BLaER1 treated with 17β-estradiol and CSF1 and Interleukin-3, amounts not matched to agents 10 nM and 100 nM (cell line): ENCODE measurements around the gene IQCM.
A peak's percentile ranks its signal among the peaks of the same experiment; 100 is the strongest.
"Not testable (repeated sequence)": the region's sequence is repeated elsewhere in the genome, so short reads cannot be mapped to it uniquely, and the experiment has no call there.

ENCODE experiments used
- H3K27ac ChIP-seq, 11 experiments: shearing (Covaris generic); formaldehyde crosslinking; 2 replicates each; pipeline ENCODE4 v1.8.1; 2022
- H3K27me3 ChIP-seq, 11 experiments: shearing (Covaris generic); formaldehyde crosslinking; 2 replicates each; pipeline ENCODE4 v1.8.1; 2022
- H3K36me3 ChIP-seq, 11 experiments: shearing (Covaris generic); formaldehyde crosslinking; 2 replicates each; pipeline ENCODE4 v1.8.1; 2022
- H3K4me1 ChIP-seq, 10 experiments: shearing (Covaris generic); formaldehyde crosslinking; 2 replicates each; pipeline ENCODE4 v1.8.1; 2022
- H3K4me2 ChIP-seq, 11 experiments: shearing (Covaris generic); formaldehyde crosslinking; 2 replicates each; pipeline ENCODE4 v1.8.1; 2022
- H3K4me3 ChIP-seq, 10 experiments: shearing (Covaris generic); formaldehyde crosslinking; 2 replicates each; pipeline ENCODE4 v1.8.1; 2022
- H3K9ac ChIP-seq, 11 experiments: shearing (Covaris generic); formaldehyde crosslinking; 2 replicates each; pipeline ENCODE4 v1.8.1; 2022
- H3K9me3 ChIP-seq, 11 experiments: shearing (Covaris generic); formaldehyde crosslinking; replicated peaks in 1 of 11; 2 replicates each; pipeline ENCODE4 v1.8.1; 2022
- H4K20me1 ChIP-seq, 11 experiments: shearing (Covaris generic); formaldehyde crosslinking; 2 replicates each; pipeline ENCODE4 v1.8.1; 2022
- Cebpa-rat ChIP-seq, 11 experiments: shearing (Covaris generic); IDR thresholded peaks; 2 replicates each; pipeline ENCODE4 v1.8.1; 2022

The IQCM gene

DNA sequence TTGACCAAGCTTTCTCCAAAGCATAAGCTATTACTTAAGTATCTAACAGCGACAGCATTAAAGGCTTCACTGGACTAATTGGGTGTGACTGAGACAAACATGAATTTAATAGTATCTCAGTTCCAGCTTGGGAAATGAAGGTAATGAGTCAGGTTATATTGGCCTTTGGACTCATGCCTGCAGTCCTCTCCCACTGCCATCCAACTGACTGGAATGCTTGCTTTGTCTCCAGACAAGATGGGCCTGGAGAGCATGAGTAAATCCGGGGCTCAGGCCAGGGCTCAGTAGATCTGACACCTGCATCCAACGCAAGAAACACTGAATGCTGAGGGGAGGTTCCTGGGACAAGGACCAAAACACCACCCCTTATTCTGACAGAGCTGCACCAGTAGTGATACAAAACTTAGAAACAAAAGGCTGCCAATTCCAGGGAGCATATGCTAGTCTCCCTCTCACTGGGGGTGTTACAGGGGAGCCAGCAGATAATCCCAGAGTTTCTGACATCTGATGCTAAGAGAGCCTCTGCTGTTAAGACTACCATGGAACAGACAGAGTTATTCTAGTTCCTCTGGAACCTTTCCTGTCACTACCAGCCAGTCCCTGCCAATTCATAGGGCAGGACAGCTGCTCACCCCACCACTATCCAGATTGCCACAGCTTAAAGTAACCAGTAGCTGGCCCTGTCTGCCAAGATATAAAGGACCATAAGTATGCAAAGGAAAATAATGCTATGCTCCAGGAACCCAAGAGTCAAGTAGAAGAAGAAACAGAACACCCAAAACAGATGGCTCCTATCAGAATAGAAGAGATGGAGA, 293.8 kb downstream of the IQCM start:
- TF ChIP-seq Cebpa-rat (IDR thresholded peaks at IDR 0.05), result no peak
- Histone ChIP-seq H3K4me1 (peaks cover 0 to 11% (median 0%) of the 10 kb centered on the region in 10 experiments; a peak in 5 of 20 replicates), H3K27me3 (no peaks in the 10 kb centered on the region), H3K9ac (no peak overlapping the region), H4K20me1 (no peaks in the 10 kb centered on the region), H3K4me3 (no peak overlapping the region), H3K36me3 (no peaks in the 10 kb centered on the region), H3K9me3 (peaks cover 0 to 9% (median 0%) of the 10 kb centered on the region in 11 experiments; a peak in 2 of 22 replicates), H3K4me2 (no peak overlapping the region), H3K27ac (no peak overlapping the region)

DNA sequence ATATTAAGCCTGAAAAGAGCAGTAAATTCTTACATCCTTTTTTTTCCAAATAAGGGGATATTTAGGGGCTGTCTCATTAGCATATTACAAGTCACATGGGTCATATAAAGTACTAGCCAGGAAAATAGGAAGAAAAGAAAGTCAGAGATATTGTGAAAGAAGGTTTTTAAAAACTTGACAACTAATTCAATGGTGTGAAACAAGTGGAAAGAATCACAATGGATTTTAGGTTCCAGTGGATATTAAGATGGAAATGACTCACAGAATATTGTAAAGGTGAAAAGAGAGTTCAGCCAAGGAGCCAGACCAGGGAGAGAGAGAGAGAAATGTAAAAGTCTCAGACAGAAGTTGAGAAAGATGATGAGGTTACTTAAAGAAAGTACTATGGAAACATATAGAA, 297.2 kb downstream of the IQCM start:
- Histone ChIP-seq H3K9me3 (peaks cover 0 to 9% (median 0%) of the 10 kb centered on the region in 11 experiments; a peak in 2 of 22 replicates), H3K36me3 (no peaks in the 10 kb centered on the region), H4K20me1 (no peaks in the 10 kb centered on the region), H3K4me1 (peaks cover 0 to 13% (median 0%) of the 10 kb centered on the region in 10 experiments; a peak in 5 of 20 replicates), H3K27me3 (no peaks in the 10 kb centered on the region), H3K4me3 (no peak overlapping the region), H3K27ac (no peak overlapping the region), H3K9ac (no peak overlapping the region), H3K4me2 (peak overlapping the region in 2 of 11 experiments; percentile 21 to 32; a peak in 3 of 22 replicates)
- TF ChIP-seq Cebpa-rat (IDR thresholded peaks at IDR 0.05), result no peak

DNA sequence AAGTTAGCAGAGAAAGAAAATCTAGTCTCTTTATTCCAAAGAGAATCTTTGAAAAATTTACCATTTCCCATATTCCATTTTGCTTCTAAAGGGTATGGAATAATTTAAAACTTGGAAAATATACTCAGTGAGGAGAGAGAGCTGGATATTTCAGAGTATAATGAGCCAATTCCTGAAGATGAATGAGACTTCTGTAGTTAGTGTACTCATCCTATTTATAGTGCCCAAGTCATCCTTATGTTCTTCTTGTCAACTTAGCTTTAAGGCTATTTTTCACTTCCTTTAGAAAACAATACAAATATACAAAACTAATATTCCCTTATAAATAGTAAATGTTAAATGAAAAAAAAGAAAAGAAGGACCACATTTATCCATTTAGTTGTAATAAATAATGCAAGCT, 302.6 kb downstream of the IQCM start:
- no peak for TF ChIP-seq Cebpa-rat (IDR thresholded peaks at IDR 0.05)
- no peaks in the 10 kb centered on the region for H3K27me3 ChIP-seq
- H3K4me2 ChIP-seq, result no peak overlapping the region
- H3K9ac ChIP-seq, result no peak overlapping the region
- no peaks in the 10 kb centered on the region for H3K36me3 ChIP-seq
- no peaks in the 10 kb centered on the region for H4K20me1 ChIP-seq
- H3K27ac ChIP-seq, result no peak overlapping the region
- H3K4me1 ChIP-seq, result peaks cover 0 to 6% (median 0%) of the 10 kb centered on the region in 10 experiments; a peak in 5 of 20 replicates
- H3K9me3 ChIP-seq, result peaks cover 0 to 9% (median 6%) of the 10 kb centered on the region in 11 experiments; a peak in 14 of 22 replicates
- H3K4me3 ChIP-seq, result no peak overlapping the region

DNA sequence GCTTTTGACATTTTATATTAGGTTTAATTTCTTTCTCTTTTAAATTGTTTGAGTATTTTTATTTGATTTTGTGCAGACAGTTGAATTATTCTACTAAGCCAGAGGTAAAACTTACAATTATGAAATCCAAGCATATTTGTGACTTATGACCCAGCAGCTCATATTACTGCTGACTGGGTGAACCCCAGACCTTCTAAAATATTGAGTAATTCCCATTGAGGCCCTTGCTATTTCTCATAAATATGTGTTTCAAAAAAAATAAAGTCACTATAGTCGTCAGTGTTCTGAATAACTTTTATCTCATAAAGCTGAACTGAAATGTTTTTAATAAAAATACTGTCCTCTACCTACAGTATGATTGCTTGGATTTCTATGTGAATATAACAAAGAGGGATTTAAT, 303.1 kb downstream of the IQCM start:
- Histone ChIP-seq H3K27ac (no peak overlapping the region), H3K4me3 (no peak overlapping the region), H3K27me3 (no peaks in the 10 kb centered on the region), H3K36me3 (no peaks in the 10 kb centered on the region), H4K20me1 (no peaks in the 10 kb centered on the region), H3K9me3 (peaks cover 0 to 14% (median 12%) of the 10 kb centered on the region in 11 experiments; a peak in 14 of 22 replicates), H3K4me1 (0 out of 20 replicates have a peak, but pooled peaks cover 0 to 3% (median 0%) of the 10 kb centered on the region in 10 experiments), H3K9ac (no peak overlapping the region), H3K4me2 (no peak overlapping the region)
- no peak for TF ChIP-seq Cebpa-rat (IDR thresholded peaks at IDR 0.05)

DNA sequence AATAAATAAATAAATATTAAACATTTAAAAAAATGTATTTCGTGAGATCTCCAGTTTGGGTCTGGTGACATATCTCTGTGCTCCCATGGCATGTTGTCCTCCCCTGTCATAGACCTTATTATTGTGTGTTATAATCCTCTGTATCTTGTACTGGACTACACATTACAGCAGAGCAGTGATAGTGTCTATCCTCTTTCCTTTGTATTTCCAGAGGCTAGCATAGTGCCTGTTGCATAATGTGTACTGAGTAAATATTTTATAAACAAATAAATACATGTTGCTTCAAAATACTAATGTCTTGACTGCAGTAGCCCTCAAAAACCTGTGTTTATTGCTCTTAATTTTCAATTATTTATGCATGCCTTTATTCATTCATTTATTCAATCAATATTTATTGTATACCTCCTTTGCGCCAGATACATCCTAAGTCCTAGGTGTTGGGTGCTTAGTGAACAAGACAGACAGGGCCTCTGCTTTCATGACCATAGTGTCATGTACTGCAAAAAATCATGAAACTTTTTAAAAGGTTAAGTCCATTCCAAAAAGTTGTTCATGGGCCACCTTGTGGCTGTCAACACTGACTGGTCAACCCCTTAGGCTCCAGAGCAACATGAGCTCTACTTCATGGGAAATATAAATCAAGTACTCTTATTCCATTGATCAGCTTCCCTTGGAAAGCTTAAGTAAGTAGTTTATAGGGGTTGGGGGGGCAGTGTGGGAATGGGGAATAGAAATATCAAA, 303.9 kb downstream of the IQCM start:
- Histone ChIP-seq H4K20me1 (no peaks in the 10 kb centered on the region), H3K27ac (no peak overlapping the region), H3K4me3 (no peak overlapping the region), H3K27me3 (no peaks in the 10 kb centered on the region), H3K9ac (no peak overlapping the region), H3K4me1 (0 out of 20 replicates have a peak, but pooled peaks cover 0 to 3% (median 0%) of the 10 kb centered on the region in 10 experiments), H3K4me2 (no peak overlapping the region), H3K9me3 (peaks cover 0 to 15% (median 12%) of the 10 kb centered on the region in 11 experiments; a peak in 14 of 22 replicates), H3K36me3 (no peaks in the 10 kb centered on the region)
- no peak for TF ChIP-seq Cebpa-rat (IDR thresholded peaks at IDR 0.05)

DNA sequence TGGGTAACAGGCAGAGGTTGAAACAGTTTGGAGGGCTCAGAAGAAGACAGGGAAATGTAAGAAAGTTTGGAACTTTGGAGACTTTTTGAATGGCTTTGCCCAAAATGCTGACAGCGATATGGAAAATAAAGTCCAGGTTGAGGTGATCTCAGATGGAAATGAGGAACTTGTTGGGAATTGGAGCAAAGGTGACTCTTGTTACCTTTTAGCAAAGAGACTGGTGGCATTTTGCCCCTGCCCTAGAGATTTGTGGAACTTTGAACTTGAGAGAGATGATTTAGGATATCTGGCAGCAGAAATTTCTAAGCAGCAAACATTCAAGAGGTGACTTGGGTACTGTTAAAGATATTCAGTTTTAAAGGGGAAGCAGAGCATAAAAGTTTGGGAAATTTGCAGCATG, 308.3 kb downstream of the IQCM start:
- not testable (repeated sequence) for H3K36me3 ChIP-seq, H3K27me3 ChIP-seq, H3K27ac ChIP-seq, H4K20me1 ChIP-seq, H3K9ac ChIP-seq, H3K4me2 ChIP-seq, H3K4me3 ChIP-seq, H3K4me1 ChIP-seq
- peaks cover 0 to 15% (median 12%) of the 10 kb centered on the region in 11 experiments; a peak in 14 of 22 replicates for H3K9me3 ChIP-seq

- peak overlapping the region in 2 of 11 experiments; percentile 23 to 35; a peak in 3 of 22 replicates for H3K4me2 ChIP-seq
- no peak overlapping the region; a peak in 1 of 22 replicates for H3K27ac ChIP-seq
- no peaks in the 10 kb centered on the region for H3K27me3 ChIP-seq
- no peaks in the 10 kb centered on the region for H4K20me1 ChIP-seq
- H3K4me1 ChIP-seq, result peaks cover 0 to 52% (median 0%) of the 10 kb centered on the region in 10 experiments; a peak in 6 of 20 replicates
- no peak for TF ChIP-seq Cebpa-rat (IDR thresholded peaks at IDR 0.05)
- peaks cover 0 to 18% (median 3%) of the 10 kb centered on the region in 11 experiments; a peak in 8 of 22 replicates for H3K9me3 ChIP-seq
- no peaks in the 10 kb centered on the region for H3K36me3 ChIP-seq
- H3K9ac ChIP-seq, result no peak overlapping the region
- H3K4me3 ChIP-seq, result no peak overlapping the region
These were observed 314.8 kb downstream of the IQCM start for GRCh38 chr4:149500806-149501205.

DNA sequence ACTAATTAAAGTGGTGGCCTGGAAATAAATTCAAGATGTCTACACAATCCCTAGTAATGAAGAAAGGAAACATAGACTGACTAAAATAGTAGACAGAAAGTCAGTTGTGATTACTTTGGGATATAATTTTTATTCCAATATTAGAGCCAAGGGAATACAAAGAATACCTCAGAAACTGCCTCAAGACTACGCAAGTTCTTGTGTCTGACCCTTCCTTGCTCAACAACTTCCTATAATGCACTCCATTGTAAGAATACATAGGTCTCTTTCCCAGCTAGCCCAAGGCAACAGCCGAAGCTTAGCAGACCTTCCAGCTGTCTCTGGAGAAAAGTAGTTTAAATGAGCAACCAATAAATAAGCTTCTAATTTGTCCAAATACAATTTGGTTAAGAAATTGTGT, 315.9 kb downstream of the IQCM start:
- peaks cover 0 to 19% (median 3%) of the 10 kb centered on the region in 11 experiments; a peak in 8 of 22 replicates for H3K9me3 ChIP-seq
- no peak overlapping the region for H3K27ac ChIP-seq
- no peak overlapping the region for H3K4me2 ChIP-seq
- TF ChIP-seq Cebpa-rat (IDR thresholded peaks at IDR 0.05), result no peak
- H3K27me3 ChIP-seq, result no peaks in the 10 kb centered on the region
- H3K36me3 ChIP-seq, result no peaks in the 10 kb centered on the region
- H3K4me1 ChIP-seq, result peaks cover 0 to 53% (median 0%) of the 10 kb centered on the region in 10 experiments; a peak in 6 of 20 replicates
- H4K20me1 ChIP-seq, result no peaks in the 10 kb centered on the region
- H3K4me3 ChIP-seq, result no peak overlapping the region
- no peak overlapping the region for H3K9ac ChIP-seq

DNA sequence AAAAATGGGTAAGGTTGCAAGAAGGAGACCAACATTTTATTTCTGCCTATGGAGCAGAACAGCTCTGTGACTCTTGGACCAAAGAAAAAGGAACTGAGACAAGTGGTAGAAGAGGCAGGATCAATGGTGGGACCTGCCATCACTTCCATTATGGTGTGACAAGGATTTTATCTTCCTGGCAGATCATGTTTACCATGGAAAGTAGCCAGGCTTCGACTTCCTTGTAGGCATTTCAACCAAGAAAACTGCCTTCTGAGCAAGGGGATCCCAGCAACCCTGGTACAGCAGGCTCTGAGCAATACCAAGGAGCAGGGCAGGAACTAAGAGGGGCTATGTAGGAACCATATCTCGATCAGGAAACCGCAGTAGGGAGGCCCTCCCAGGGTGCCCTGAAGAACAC, 317.4 kb downstream of the IQCM start:
- no peaks in the 10 kb centered on the region for H3K27me3 ChIP-seq
- no peaks in the 10 kb centered on the region for H4K20me1 ChIP-seq
- H3K4me1 ChIP-seq, result peaks cover 0 to 53% (median 0%) of the 10 kb centered on the region in 10 experiments; a peak in 6 of 20 replicates
- peaks cover 0 to 19% (median 3%) of the 10 kb centered on the region in 11 experiments; a peak in 8 of 22 replicates for H3K9me3 ChIP-seq
- H3K9ac ChIP-seq, result no peak overlapping the region
- H3K36me3 ChIP-seq, result no peaks in the 10 kb centered on the region
- H3K27ac ChIP-seq, result peak overlapping the region in 2 of 11 experiments; percentile 40 to 47; a peak in 3 of 22 replicates
- no peak for TF ChIP-seq Cebpa-rat (IDR thresholded peaks at IDR 0.05)
- peak overlapping the region in 3 of 11 experiments; percentile 38 to 77 (median 61); a peak in 6 of 22 replicates for H3K4me2 ChIP-seq
- no peak overlapping the region for H3K4me3 ChIP-seq
